Stimulated activated CD8-positive, alpha-beta memory T cell treated with anti-CD3 and anti-CD28 coated beads, Interleukin-4, amount 100 ng/mL, for 48 hours (primary cell): ENCODE data around the gene BLOC1S3.

Source experiments
- DNase-seq: peaks from one replicate; pipeline ENCODE4 v3.0.0-alpha.2; 2020

The BLOC1S3 gene

GRCh38 chr19:45162608-45163143, 15.9 kb upstream of the BLOC1S3 start:
- DNase-seq = no peak

GRCh38 chr19:45163156-45163555, 15.4 kb upstream of the BLOC1S3 start:
- DNase-seq = no peak

- no peak for DNase-seq
These were observed 14.7 kb upstream of the BLOC1S3 start for GRCh38 chr19:45163751-45164460.

GRCh38 chr19:45164577-45165335, 13.8 kb upstream of the BLOC1S3 start:
- DNase-seq = peak; percentile 81

GRCh38 chr19:45166723-45167252, 11.8 kb upstream of the BLOC1S3 start:
- DNase-seq = no peak

GRCh38 chr19:45168767-45169351, 9.7 kb upstream of the BLOC1S3 start:
- DNase-seq = no peak

- no peak for DNase-seq
These were observed 9.0 kb upstream of the BLOC1S3 start for GRCh38 chr19:45169602-45170001.

GRCh38 chr19:45170146-45171106, 8.2 kb upstream of the BLOC1S3 start:
- no peak for DNase-seq

- DNase-seq = peak; percentile 59
These were observed 7.4 kb upstream of the BLOC1S3 start for GRCh38 chr19:45171211-45171623.

- DNase-seq = peak; percentile 43
These were observed 6.4 kb upstream of the BLOC1S3 start for GRCh38 chr19:45172173-45172572.

- DNase-seq = no peak
These were observed 5.9 kb upstream of the BLOC1S3 start for GRCh38 chr19:45172611-45173208.

GRCh38 chr19:45173816-45174215, 4.8 kb upstream of the BLOC1S3 start:
- no peak for DNase-seq

GRCh38 chr19:45175515-45176345, 2.9 kb upstream of the BLOC1S3 start:
- DNase-seq = no peak

- no peak for DNase-seq
These were observed 745 bp upstream of the BLOC1S3 start, which contains the start of gene TRAPPC6A for GRCh38 chr19:45177817-45178261. Gene TRAPPC6A (minus strand): TSS chr19:45178237. CDS start chr19:45178218, 19 bp downstream.

GRCh38 chr19:45179072-45179891, 698 bp downstream of the BLOC1S3 start:
- peak; percentile 57 for DNase-seq

GRCh38 chr19:45179892-45180370, 1.3 kb downstream of the BLOC1S3 start:
- DNase-seq = no peak

GRCh38 chr19:45180936-45181335, 2.4 kb downstream of the BLOC1S3 start:
- DNase-seq = no peak

- no peak for DNase-seq
These were observed 4.2 kb downstream of the BLOC1S3 start for GRCh38 chr19:45182758-45183157.

GRCh38 chr19:45184115-45184514, 5.5 kb downstream of the BLOC1S3 start:
- DNase-seq = no peak
